Erythroblast (primary cell): ENCODE data around the gene P2RY10.
"Not testable (repeated sequence)": the region's sequence is repeated elsewhere in the genome, so short reads cannot be mapped to it uniquely, and the experiment has no call there.

ENCODE experiments used
- DNase-seq, 2 experiments: peaks; one replicate each; lab custom pipeline; 2025; lab: John Stamatoyannopoulos, UW
- GATA1 ChIP-seq: IDR thresholded peaks from 2 replicates; pipeline ENCODE4 v1.6.1; 2011; ENCODE audit warnings: low read depth, mild to moderate bottlenecking, control low read depth, low read length, moderate library complexity
- POLR2A ChIP-seq: IDR thresholded peaks from 2 replicates; pipeline ENCODE4 v1.6.1; 2011; ENCODE audit warnings: mild to moderate bottlenecking, low read length

Gene P2RY10

DNA sequence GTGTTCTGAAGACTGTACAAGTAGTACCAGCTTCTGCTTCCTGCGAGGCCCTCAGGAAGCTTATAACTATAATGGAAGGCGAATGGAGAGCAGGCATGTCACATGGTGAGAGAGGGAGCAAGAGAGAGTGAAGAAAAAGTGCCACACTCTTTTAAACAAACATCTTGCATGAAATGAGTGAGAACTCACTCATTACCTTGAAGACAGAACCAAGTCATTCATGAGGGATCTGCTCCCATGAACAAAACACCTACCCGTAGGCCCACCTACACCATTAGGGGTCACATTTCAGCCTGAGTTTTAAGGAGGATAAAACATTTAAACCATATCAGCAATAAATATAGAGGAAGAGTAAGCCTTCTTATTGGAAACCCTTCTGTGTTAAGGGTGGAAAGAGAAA, 19.4 kb downstream of the P2RY10 start:
- no peak for DNase-seq
- TF ChIP-seq GATA1 (no peak), POLR2A (no peak)

DNA sequence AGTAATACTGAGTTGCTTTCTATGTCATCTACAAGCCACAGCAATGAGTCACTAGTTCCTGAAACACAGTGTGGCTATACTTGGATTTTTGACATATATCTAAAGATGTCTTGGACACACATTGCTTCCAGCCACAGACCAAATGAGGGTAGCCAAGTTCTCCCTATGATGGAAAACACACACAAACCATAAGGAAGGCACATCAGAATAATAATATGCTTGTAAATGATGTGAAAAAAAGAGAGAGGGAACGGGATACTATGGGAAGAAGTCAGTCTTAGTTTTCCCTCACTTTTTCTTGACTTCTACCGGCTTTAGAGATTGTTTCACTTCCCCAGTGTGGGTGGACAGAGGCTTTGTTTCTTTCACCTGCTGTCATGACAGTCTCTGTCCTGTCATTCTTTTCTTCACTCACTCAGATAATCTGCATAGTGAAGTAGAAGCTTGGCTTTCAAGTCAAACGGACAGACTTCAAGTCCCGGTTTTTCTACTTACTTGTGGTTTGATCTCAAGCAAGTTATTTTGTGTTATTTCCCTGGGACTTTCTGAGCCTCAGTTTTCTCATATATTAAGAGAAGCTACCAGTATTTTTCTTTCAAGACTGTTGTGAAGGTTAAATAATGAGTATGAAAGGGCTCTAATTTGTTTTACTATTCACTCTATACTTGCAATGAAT, 34.7 kb downstream of the P2RY10 start:
- no peak for DNase-seq
- TF ChIP-seq GATA1, result no peak
- no peak for TF ChIP-seq POLR2A

DNA sequence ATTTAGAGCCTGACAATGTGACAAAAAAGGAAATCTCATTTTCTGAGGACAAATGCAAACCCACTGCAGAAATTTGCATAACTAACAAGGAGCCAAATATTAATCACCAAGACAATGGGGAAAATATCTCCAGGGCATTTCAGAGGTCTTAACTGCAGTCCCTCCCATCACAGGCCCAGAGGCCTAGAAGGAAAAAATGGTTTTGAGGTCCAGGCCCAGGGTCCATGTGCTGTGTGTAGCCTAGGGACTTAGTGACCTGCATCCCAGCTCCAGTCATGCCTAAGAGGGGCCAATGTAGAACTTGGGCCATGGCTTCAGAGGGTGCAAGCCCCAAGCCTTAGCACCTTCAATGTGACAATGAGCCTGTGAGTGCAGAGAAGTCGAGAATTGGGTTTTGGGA, 44.2 kb downstream of the P2RY10 start:
- no peak for DNase-seq
- TF ChIP-seq POLR2A (no peak), GATA1 (no peak)

DNA sequence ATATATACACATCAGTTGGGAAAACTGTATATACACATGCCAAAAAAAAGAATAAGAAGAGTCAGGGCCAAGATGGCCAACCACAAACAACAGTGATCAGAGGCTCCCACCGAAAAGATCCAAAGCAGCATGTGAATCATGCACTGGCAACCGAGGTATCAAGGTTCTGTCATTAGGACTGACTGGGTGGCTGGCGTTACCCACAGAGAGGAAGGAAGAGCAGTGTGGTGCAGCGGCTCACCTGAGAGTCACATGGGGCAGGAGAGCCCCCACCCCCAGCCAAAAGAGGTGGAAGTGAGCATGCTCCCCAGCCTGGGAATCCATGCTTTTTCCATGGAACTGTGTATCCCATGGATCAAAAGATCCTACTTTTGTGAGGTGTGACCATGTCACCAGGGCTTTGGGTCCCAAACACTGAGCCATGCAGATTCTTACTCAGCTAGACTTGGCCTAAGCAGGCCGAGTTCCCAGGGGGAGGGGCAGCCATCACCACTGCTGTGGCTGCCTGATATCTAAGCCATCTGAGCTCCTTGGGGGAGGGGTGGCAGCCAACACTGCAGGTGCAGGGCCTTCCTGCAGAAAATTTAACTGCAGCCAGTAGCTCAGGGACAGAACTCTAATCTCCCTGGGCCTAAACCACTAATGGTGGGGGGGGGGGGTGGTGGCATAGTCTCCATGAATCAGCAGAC, 52.8 kb downstream of the P2RY10 start:
- no peak for DNase-seq
- TF ChIP-seq POLR2A (no peak), GATA1 (no peak)

DNA sequence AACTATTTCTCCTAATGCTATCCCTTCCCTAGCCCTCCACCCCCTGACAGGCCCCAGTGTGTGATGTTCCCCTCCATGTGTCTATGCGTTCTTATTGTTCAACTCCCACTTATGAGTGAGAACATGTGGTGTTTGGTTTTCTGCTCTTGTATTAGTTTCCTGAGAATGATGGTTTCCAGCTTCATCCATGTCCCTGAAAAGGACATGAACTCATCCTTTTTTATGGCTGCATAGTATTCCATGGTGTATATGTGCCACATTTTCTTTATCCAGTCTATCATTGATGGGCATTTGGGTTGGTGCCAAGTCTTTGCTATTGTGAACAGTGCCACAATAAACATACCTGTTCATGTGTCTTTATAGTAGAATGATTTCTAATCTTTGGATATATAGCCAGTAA, 62.3 kb downstream of the P2RY10 start:
- not testable (repeated sequence) for DNase-seq
